PC-3 (cell line): ENCODE data around the gene ACTL8. TPM values are rescaled to one million over a fixed set of nuclear protein-coding genes. Genes with fewer than 3 reads are reported as not detected.

Experiments used
- ATAC-seq: fragments of 200-7000 bp; cut with Tn5 transposase; 2 replicates; pipeline ENCODE4 v1.9.1; 2020; ENCODE audit warnings: mild to moderate bottlenecking, moderate library complexity
- BruUV-seq: library from RNA; stranded (reverse); fragments of 400-500 nt; replicated peaks from 2 replicates; lab custom pipeline; 2021; lab: Mats Ljungman, UMichigan
- CTCF ChIA-PET: fragments of 300-600 bp; sonication (Branson Sonifier 250); formaldehyde crosslinking; loops from one replicate; lab custom pipeline; 2022; ENCODE audit warnings: antibody characterized with exemption; lab: Charles Lee
- POLR2A ChIA-PET: fragments of 300-600 bp; sonication (Branson Sonifier 250); formaldehyde crosslinking; loops from one replicate; lab custom pipeline; 2022; ENCODE audit warnings: antibody characterized with exemption; ENCODE audit not compliant: unreplicated experiment; lab: Charles Lee
- DNase-seq: peaks from one replicate; pipeline ENCODE4 v3.0.0-alpha.2; 2015
- H2AFZ ChIP-seq: fragments of 300-600 bp; sonication (generic); 2 replicates; pipeline ENCODE4 v1.6.0; 2016; ENCODE audit warnings: antibody characterized with exemption, low read length
- H3F3A ChIP-seq: fragments of 300-600 bp; sonication (generic); one replicate; pipeline ENCODE4 v1.6.0; 2017; ENCODE audit warnings: antibody characterized with exemption, low read length, control low read depth, mild to moderate bottlenecking; ENCODE audit not compliant: unreplicated experiment
- H3K27ac ChIP-seq: fragments of 300-600 bp; sonication (generic); 2 replicates; pipeline ENCODE4 v1.5.1; 2016; ENCODE audit warnings: mild to moderate bottlenecking, low read length
- H3K27me3 ChIP-seq: fragments of 300-600 bp; sonication (generic); 2 replicates; pipeline ENCODE4 v1.6.1; 2016; ENCODE audit warnings: low read length, mixed read lengths
- H3K36me3 ChIP-seq: fragments of 300-600 bp; sonication (generic); 2 replicates; pipeline ENCODE4 v1.6.1; 2016; ENCODE audit warnings: low read depth, mixed run types, low read length, mixed read lengths
- H3K4me1 ChIP-seq: fragments of 300-600 bp; sonication (generic); 2 replicates; pipeline ENCODE4 v1.5.1; 2016; ENCODE audit warnings: low read length; ENCODE audit not compliant: insufficient read depth
- H3K4me2 ChIP-seq: fragments of 300-600 bp; sonication (generic); 2 replicates; pipeline ENCODE4 v1.6.0; 2016; ENCODE audit warnings: low read length
- H3K4me3 ChIP-seq: fragments of 300-600 bp; sonication (generic); 2 replicates; pipeline ENCODE4 v1.5.1; 2016; ENCODE audit warnings: mild to moderate bottlenecking, low read length, mixed read lengths
- H3K79me2 ChIP-seq: fragments of 300-600 bp; sonication (generic); 2 replicates; pipeline ENCODE4 v1.6.1; 2017; ENCODE audit warnings: low read length, mixed read lengths
- H3K9ac ChIP-seq: fragments of 300-600 bp; sonication (generic); 2 replicates; pipeline ENCODE4 v1.6.0; 2016; ENCODE audit warnings: mild to moderate bottlenecking, low read length
- H3K9me2 ChIP-seq: fragments of 300-600 bp; sonication (generic); replicated peaks from 2 replicates; pipeline ENCODE4 v1.6.1; 2016; ENCODE audit warnings: mixed run types, low read length, mixed read lengths
- H3K9me3 ChIP-seq: fragments of 300-600 bp; sonication (generic); 2 replicates; pipeline ENCODE4 v1.6.1; 2016; ENCODE audit warnings: low read length, mixed read lengths
- H4K20me1 ChIP-seq: fragments of 300-600 bp; sonication (generic); 2 replicates; pipeline ENCODE4 v1.6.1; 2016; ENCODE audit warnings: low read length, mixed read lengths
- CTCF ChIP-seq: fragments of 300-600 bp; sonication (generic); conservative IDR thresholded peaks from 2 replicates; pipeline ENCODE4 v1.5.1; 2017; ENCODE audit warnings: antibody characterized with exemption, low read depth, mild to moderate bottlenecking, low read length
- EZH2 ChIP-seq: fragments of 300-600 bp; sonication (generic); IDR thresholded peaks from one replicate; pipeline ENCODE4 v1.6.1; 2017; ENCODE audit warnings: antibody characterized with exemption, mild to moderate bottlenecking, low read length; ENCODE audit not compliant: unreplicated experiment
- EZH2phosphoT487 ChIP-seq: fragments of 300-600 bp; sonication (generic); IDR thresholded peaks from 2 replicates; pipeline ENCODE4 v1.6.1; 2018; ENCODE audit warnings: mild to moderate bottlenecking, antibody characterized with exemption, low read length, borderline replicate concordance
- intact Hi-C: fragments of 100-400 bp; cut with micrococcal nuclease; formaldehyde crosslinking; loops from 2 replicates; pipeline ENCODE4 v1.9.0; 2023
- total RNA-seq: library from RNA; depleted of rRNA; stranded (reverse); fragments of >200 nt; gene quantifications from 2 replicates; pipeline ENCODE4 v1.2.3, GENCODE V29; 2014

The ACTL8 gene
- total RNA-seq, 1 experiment from 2014 or later, result not detected

DNA sequence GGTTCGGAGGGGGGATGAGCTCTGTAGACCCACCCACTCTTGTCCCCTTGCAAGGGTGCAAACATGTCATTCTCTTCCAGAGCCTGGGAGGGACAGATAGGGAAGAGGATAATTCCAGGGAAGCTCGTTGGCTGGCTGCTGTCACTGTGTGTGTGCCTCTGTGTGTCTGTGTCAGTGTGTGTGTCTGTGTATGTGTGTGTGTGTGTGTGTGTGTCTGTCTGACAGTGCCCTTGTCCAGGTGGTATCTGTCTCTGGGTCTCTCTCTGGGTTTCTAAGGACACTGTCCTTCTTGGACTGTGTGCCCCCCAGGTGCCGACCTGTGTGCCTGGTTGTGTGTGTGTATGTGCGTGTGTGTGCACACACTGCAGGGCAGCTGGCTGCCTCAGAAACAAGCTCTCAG is 90.5 kb downstream of the ACTL8 start:
- H4K20me1 ChIP-seq, result no peaks in the 10 kb centered on the region
- H3K79me2 ChIP-seq, result no peaks in the 10 kb centered on the region
- intact Hi-C loops, result no loop called here
- no TSS peak for BruUV-seq
- H2AFZ ChIP-seq, result no peak overlapping the region
- H3K9ac ChIP-seq, result no peak overlapping the region
- CTCF ChIA-PET, result no interaction called here
- H3K27ac ChIP-seq, result no peak overlapping the region
- DNase-seq (no peak), ATAC-seq (no peak)
- H3K4me1 ChIP-seq, result no peaks in the 10 kb centered on the region
- H3K4me3 ChIP-seq, result no peak overlapping the region
- H3K36me3 ChIP-seq, result no peaks in the 10 kb centered on the region
- POLR2A ChIA-PET, result no interaction called here
- H3K4me2 ChIP-seq, result no peak overlapping the region
- peaks cover 22% of the 10 kb centered on the region; the same call in 1 of the 2 replicates for H3K27me3 ChIP-seq
- no peaks in the 10 kb centered on the region for H3K9me2 ChIP-seq
- no peaks in the 10 kb centered on the region for H3F3A ChIP-seq
- TF ChIP-seq CTCF, result no peak
- no peak for TF ChIP-seq EZH2phosphoT487
- no peak for TF ChIP-seq EZH2
- no peaks in the 10 kb centered on the region for H3K9me3 ChIP-seq

DNA sequence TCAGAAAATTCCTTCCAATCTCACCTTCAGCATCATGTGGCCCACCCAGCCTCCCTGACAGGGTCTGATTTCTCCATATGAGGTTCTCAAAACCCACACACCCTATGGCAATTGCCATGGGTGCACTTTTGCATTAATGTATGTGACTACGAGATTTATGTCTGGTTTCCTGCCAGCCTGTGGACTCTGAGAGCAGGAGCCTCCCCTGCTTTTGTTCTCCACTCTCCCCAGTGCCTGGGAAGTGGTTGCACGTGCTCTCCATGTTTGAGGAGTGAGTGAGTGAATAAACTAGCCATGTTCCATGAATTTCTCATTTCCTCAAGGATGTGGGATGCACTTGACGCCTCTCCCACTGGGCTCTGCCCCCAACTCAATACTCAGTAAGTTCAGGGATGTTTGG is 91.2 kb downstream of the ACTL8 start:
- ATAC-seq (no peak), DNase-seq (no peak)
- ChIA-PET CTCF (no interaction called here), POLR2A (no interaction called here)
- Histone ChIP-seq H3K27ac (no peak overlapping the region), H3K9me3 (no peaks in the 10 kb centered on the region), H3F3A (no peaks in the 10 kb centered on the region), H2AFZ (no peak overlapping the region), H3K27me3 (peaks cover 22% of the 10 kb centered on the region; the same call in 1 of the 2 replicates), H3K36me3 (no peaks in the 10 kb centered on the region), H3K4me3 (no peak overlapping the region), H3K4me1 (no peaks in the 10 kb centered on the region), H3K9me2 (no peaks in the 10 kb centered on the region), H4K20me1 (no peaks in the 10 kb centered on the region), H3K79me2 (no peaks in the 10 kb centered on the region), H3K9ac (no peak overlapping the region), H3K4me2 (no peak overlapping the region)
- BruUV-seq, result no TSS peak
- TF ChIP-seq CTCF, result no peak
- TF ChIP-seq EZH2, result no peak
- TF ChIP-seq EZH2phosphoT487, result no peak
- intact Hi-C loops, result no loop called here

DNA sequence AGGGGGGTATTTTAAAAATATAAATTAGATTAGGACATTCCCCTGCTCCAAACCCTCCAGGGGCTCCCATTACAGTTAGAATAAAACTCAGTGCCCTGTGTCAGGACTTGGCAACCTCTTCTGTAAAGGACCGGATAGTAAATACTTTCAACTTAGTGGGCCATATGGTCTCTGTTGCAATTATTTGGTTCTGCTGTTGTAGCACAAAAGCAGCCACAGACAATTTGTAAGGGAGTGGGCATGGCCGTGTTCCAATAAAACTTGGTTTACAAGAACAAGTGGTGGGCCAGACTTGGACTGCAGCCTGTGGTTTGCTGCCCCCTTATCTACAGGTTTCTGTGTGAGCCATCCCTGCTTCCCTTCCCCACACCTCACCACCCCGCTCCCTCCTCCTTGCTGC is 92.0 kb downstream of the ACTL8 start:
- intact Hi-C loops, result no loop called here
- H3K79me2 ChIP-seq, result no peaks in the 10 kb centered on the region
- H3K36me3 ChIP-seq, result no peaks in the 10 kb centered on the region

More for the DNA sequence above, 92.0 kb downstream of the ACTL8 start:
- H3K4me1 ChIP-seq, result no peaks in the 10 kb centered on the region
- H3K9me2 ChIP-seq, result no peaks in the 10 kb centered on the region
- H3K27ac ChIP-seq, result no peak overlapping the region
- no peak overlapping the region for H2AFZ ChIP-seq
- DNase-seq (no peak), ATAC-seq (no peak)
- no peak overlapping the region for H3K4me2 ChIP-seq
- H4K20me1 ChIP-seq, result no peaks in the 10 kb centered on the region
- ChIA-PET CTCF (no interaction called here), POLR2A (no interaction called here)
- no TSS peak for BruUV-seq
- H3K4me3 ChIP-seq, result no peak overlapping the region
- H3K9ac ChIP-seq, result no peak overlapping the region
- TF ChIP-seq CTCF, result no peak
- no peak for TF ChIP-seq EZH2
- TF ChIP-seq EZH2phosphoT487, result no peak
- no peaks in the 10 kb centered on the region for H3K9me3 ChIP-seq
- H3F3A ChIP-seq, result no peaks in the 10 kb centered on the region
- H3K27me3 ChIP-seq, result peaks cover 22% of the 10 kb centered on the region; the same call in 1 of the 2 replicates
